KMS-11 (cell line): ENCODE data around the gene SCGB1A1.
A peak's percentile ranks its signal among the peaks of the same experiment; 100 is the strongest.

Source experiments
- H2AFZ ChIP-seq: fragments of 200-600 bp; sonication (generic); 2 replicates; pipeline ENCODE4 v1.6.1; 2016; ENCODE audit warnings: antibody characterized with exemption, mixed run types, low read depth
- H3K27ac ChIP-seq: fragments of 200-600 bp; sonication (generic); 2 replicates; pipeline ENCODE4 v1.6.1; 2016; ENCODE audit warnings: mild to moderate bottlenecking, mixed run types
- H3K27me3 ChIP-seq: fragments of 200-600 bp; sonication (generic); 2 replicates; pipeline ENCODE4 v1.6.1; 2017; ENCODE audit warnings: mild to moderate bottlenecking, low read depth, mixed run types, moderate library complexity; ENCODE audit not compliant: insufficient read depth
- H3K36me3 ChIP-seq: fragments of 200-600 bp; sonication (generic); 2 replicates; pipeline ENCODE4 v1.6.1; 2017; ENCODE audit warnings: mild to moderate bottlenecking, mixed run types; ENCODE audit not compliant: insufficient read depth
- H3K4me1 ChIP-seq: fragments of 200-600 bp; sonication (generic); 2 replicates; pipeline ENCODE4 v1.6.1; 2016; ENCODE audit warnings: mild to moderate bottlenecking, low read depth, mixed run types; ENCODE audit not compliant: poor library complexity, severe bottlenecking
- H3K4me2 ChIP-seq: fragments of 200-600 bp; sonication (generic); 2 replicates; pipeline ENCODE4 v1.7.0; 2016; ENCODE audit warnings: mild to moderate bottlenecking, mixed run types
- H3K4me3 ChIP-seq: fragments of 200-600 bp; sonication (generic); IDR thresholded peaks from 2 replicates; pipeline ENCODE4 v1.6.1; 2017; ENCODE audit warnings: low read depth, low read length, mixed read lengths; ENCODE audit not compliant: insufficient read depth
- H3K79me2 ChIP-seq: fragments of 200-600 bp; sonication (generic); 2 replicates; pipeline ENCODE4 v1.6.1; 2016; ENCODE audit warnings: low read depth, mixed run types; ENCODE audit not compliant: insufficient read depth
- H3K9ac ChIP-seq: fragments of 200-600 bp; sonication (generic); 2 replicates; pipeline ENCODE4 v1.6.1; 2016; ENCODE audit warnings: mild to moderate bottlenecking, mixed run types
- H4K20me1 ChIP-seq: fragments of 200-600 bp; sonication (generic); 2 replicates; pipeline ENCODE4 v1.6.1; 2016; ENCODE audit warnings: mild to moderate bottlenecking, mixed run types; ENCODE audit not compliant: insufficient read depth
- CTCF ChIP-seq: fragments of 200-600 bp; sonication (generic); conservative IDR thresholded peaks from 2 replicates; pipeline ENCODE4 v1.6.1; 2017; ENCODE audit warnings: low read depth, mild to moderate bottlenecking, antibody characterized with exemption, low read length, moderate library complexity, mixed read lengths

Gene SCGB1A1

GRCh38 chr11:62391642-62392425 is 27.0 kb upstream of the SCGB1A1 start:
- no peak overlapping the region for H3K4me2 ChIP-seq
- no peaks in the 10 kb centered on the region for H3K79me2 ChIP-seq
- H3K36me3 ChIP-seq = no peaks in the 10 kb centered on the region
- H2AFZ ChIP-seq = no peak overlapping the region
- H3K4me3 ChIP-seq = no peak overlapping the region
- no peak for TF ChIP-seq CTCF
- H4K20me1 ChIP-seq = no peaks in the 10 kb centered on the region
- no peak overlapping the region for H3K9ac ChIP-seq
- peaks cover 13% of the 10 kb centered on the region for H3K27me3 ChIP-seq
- H3K27ac ChIP-seq = no peak overlapping the region
- peaks cover 41% of the 10 kb centered on the region for H3K4me1 ChIP-seq

GRCh38 chr11:62392506-62392905 is 26.3 kb upstream of the SCGB1A1 start:
- no peak for TF ChIP-seq CTCF
- H3K27ac ChIP-seq = no peak overlapping the region
- H3K27me3 ChIP-seq = peaks cover 13% of the 10 kb centered on the region
- no peaks in the 10 kb centered on the region for H3K36me3 ChIP-seq
- H4K20me1 ChIP-seq = no peaks in the 10 kb centered on the region
- no peak overlapping the region for H3K4me3 ChIP-seq
- H3K79me2 ChIP-seq = no peaks in the 10 kb centered on the region
- no peak overlapping the region for H2AFZ ChIP-seq
- H3K4me2 ChIP-seq = no peak overlapping the region
- H3K4me1 ChIP-seq = peaks cover 34% of the 10 kb centered on the region
- no peak overlapping the region for H3K9ac ChIP-seq

GRCh38 chr11:62393061-62393611 is 25.7 kb upstream of the SCGB1A1 start:
- H3K4me1 ChIP-seq = peaks cover 28% of the 10 kb centered on the region
- no peak overlapping the region for H3K9ac ChIP-seq
- peaks cover 8% of the 10 kb centered on the region; the same call in 1 of the 2 replicates for H3K27me3 ChIP-seq
- H4K20me1 ChIP-seq = no peaks in the 10 kb centered on the region
- no peak overlapping the region for H2AFZ ChIP-seq
- H3K4me2 ChIP-seq = no peak overlapping the region
- H3K36me3 ChIP-seq = no peaks in the 10 kb centered on the region
- H3K4me3 ChIP-seq = no peak overlapping the region
- H3K27ac ChIP-seq = no peak overlapping the region
- H3K79me2 ChIP-seq = no peaks in the 10 kb centered on the region
- peak; percentile 53 for TF ChIP-seq CTCF

- no peak overlapping the region for H2AFZ ChIP-seq
- no peak overlapping the region for H3K27ac ChIP-seq
- no peak overlapping the region for H3K4me2 ChIP-seq
- peaks cover 6% of the 10 kb centered on the region; the same call in 1 of the 2 replicates for H3K27me3 ChIP-seq
- no peaks in the 10 kb centered on the region for H4K20me1 ChIP-seq
- peaks cover 24% of the 10 kb centered on the region for H3K4me1 ChIP-seq
- H3K4me3 ChIP-seq = no peak overlapping the region
- H3K9ac ChIP-seq = no peak overlapping the region
- no peaks in the 10 kb centered on the region for H3K36me3 ChIP-seq
- H3K79me2 ChIP-seq = no peaks in the 10 kb centered on the region
- TF ChIP-seq CTCF = no peak
Measured at GRCh38 chr11:62393735-62394134, 25.1 kb upstream of the SCGB1A1 start.
